SK-N-SH (cell line): ENCODE measurements around the gene RBM25.

Source experiments
- CTCF ChIP-seq: fragments of 200-600 bp; sonication (generic); IDR thresholded peaks from 2 replicates; pipeline ENCODE4 v1.6.1; 2017; ENCODE audit warnings: antibody characterized with exemption, mild to moderate bottlenecking, moderate library complexity
- EZH2phosphoT487 ChIP-seq: fragments of 200-600 bp; sonication (generic); IDR thresholded peaks from 2 replicates; pipeline ENCODE4 v1.6.1; 2017; ENCODE audit warnings: low read depth, mixed run types, mild to moderate bottlenecking, antibody characterized with exemption, moderate library complexity, borderline replicate concordance
- MAX ChIP-seq: IDR thresholded peaks from 2 replicates; pipeline ENCODE4 v1.4.0; 2012; ENCODE audit warnings: low read depth
- MXI1 ChIP-seq: IDR thresholded peaks from 2 replicates; pipeline ENCODE4 v1.6.1; 2012; ENCODE audit warnings: mild to moderate bottlenecking, low read depth, low read length, improper control_type of control experiment
- RAD21 ChIP-seq: IDR thresholded peaks from 2 replicates; pipeline ENCODE4 v1.6.1; 2012; ENCODE audit warnings: mild to moderate bottlenecking, low read length
- REST ChIP-seq: IDR thresholded peaks from 2 replicates; pipeline ENCODE4 v1.6.1; 2012; ENCODE audit warnings: mild to moderate bottlenecking, low read depth, low read length, moderate library complexity
- SIN3A ChIP-seq: IDR thresholded peaks from 2 replicates; pipeline ENCODE4 v1.6.1; 2012; ENCODE audit warnings: low read depth, mild to moderate bottlenecking, low read length, moderate library complexity, borderline replicate concordance
- TEAD4 ChIP-seq: IDR thresholded peaks from 2 replicates; pipeline ENCODE4 v1.4.0; 2012; ENCODE audit warnings: mild to moderate bottlenecking, borderline replicate concordance; ENCODE audit not compliant: insufficient read depth
- USF1 ChIP-seq: IDR thresholded peaks from 2 replicates; pipeline ENCODE4 v1.4.0; 2012; ENCODE audit warnings: low read depth, borderline replicate concordance

GRCh38 chr14:73027546-73027945 lies 30.8 kb upstream of the RBM25 start:
- TF ChIP-seq EZH2phosphoT487 = no peak
- TF ChIP-seq CTCF = no peak
- TF ChIP-seq REST = no peak
- no peak for TF ChIP-seq MXI1
- no peak for TF ChIP-seq USF1
- TF ChIP-seq RAD21 = no peak
- TF ChIP-seq MAX = no peak
- TF ChIP-seq SIN3A = no peak
- no peak for TF ChIP-seq TEAD4
